ENCODE measurements around the gene PITRM1. TPM values are rescaled to one million over a fixed set of nuclear protein-coding genes. Genes with fewer than 3 reads are reported as not detected.

The PITRM1 gene
- total RNA-seq, 1 donor from 2014 or later = 60.3 TPM

- no peak for DNase-seq (ENCODE audit: low spot score)
- H3K27me3 Mint-ChIP-seq (ENCODE audit: unreplicated experiment) = peaks cover 5% of the 10 kb centered on the region
- H3K27ac Mint-ChIP-seq (ENCODE audit: unreplicated experiment) = no peak overlapping the region
- peaks cover 44% of the 10 kb centered on the region for H3K36me3 Mint-ChIP-seq (ENCODE audit: low read depth, unreplicated experiment)
- no peaks in the 10 kb centered on the region for H3K9me3 Mint-ChIP-seq (ENCODE audit: unreplicated experiment)
- TF ChIP-seq CTCF (IDR thresholded peaks at IDR 0.05; ENCODE audit: unreplicated experiment) = no peak
- H3K4me3 Mint-ChIP-seq (ENCODE audit: unreplicated experiment) = no peak overlapping the region
- no peaks in the 10 kb centered on the region for H3K4me1 Mint-ChIP-seq (ENCODE audit: unreplicated experiment)
Measured at GRCh38 chr10:3113343-3113720, 59.2 kb downstream of the PITRM1 start.

DNA sequence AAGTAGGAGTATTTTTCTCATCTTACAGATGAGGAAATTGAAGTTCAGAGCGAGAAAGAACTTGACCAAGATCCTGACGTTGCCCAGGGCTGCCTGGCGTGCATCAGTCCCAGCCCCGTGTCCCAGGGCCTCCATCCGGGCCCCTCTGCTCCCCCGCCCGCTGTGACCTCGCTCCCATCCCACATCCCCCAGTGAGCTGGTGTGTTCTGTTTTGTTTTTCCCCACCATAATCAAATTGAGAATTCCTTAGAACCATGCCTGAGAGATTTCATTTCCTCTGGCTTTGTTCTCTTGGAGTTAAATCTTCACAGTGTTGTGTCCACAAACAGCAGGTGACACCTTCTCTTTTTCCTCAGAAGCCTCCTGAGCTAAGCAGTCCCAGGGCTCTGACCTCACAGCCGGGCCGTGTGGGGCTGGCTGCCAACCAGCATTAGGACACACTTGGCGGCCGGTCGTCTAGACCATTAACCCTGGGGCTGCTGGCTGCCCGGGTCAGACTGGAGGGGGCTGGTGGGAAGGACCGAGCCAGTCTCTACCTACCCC is 60.9 kb downstream of the PITRM1 start:
- Mint-ChIP-seq H3K36me3 (ENCODE audit: low read depth, unreplicated experiment) (peaks cover 42% of the 10 kb centered on the region), H3K4me1 (ENCODE audit: unreplicated experiment) (no peaks in the 10 kb centered on the region), H3K27ac (ENCODE audit: unreplicated experiment) (no peak overlapping the region), H3K27me3 (ENCODE audit: unreplicated experiment) (peaks cover 5% of the 10 kb centered on the region), H3K4me3 (ENCODE audit: unreplicated experiment) (no peak overlapping the region), H3K9me3 (ENCODE audit: unreplicated experiment) (no peaks in the 10 kb centered on the region)
- DNase-seq (ENCODE audit: low spot score) = no peak
- TF ChIP-seq CTCF (IDR thresholded peaks at IDR 0.05; ENCODE audit: unreplicated experiment) = no peak

DNA sequence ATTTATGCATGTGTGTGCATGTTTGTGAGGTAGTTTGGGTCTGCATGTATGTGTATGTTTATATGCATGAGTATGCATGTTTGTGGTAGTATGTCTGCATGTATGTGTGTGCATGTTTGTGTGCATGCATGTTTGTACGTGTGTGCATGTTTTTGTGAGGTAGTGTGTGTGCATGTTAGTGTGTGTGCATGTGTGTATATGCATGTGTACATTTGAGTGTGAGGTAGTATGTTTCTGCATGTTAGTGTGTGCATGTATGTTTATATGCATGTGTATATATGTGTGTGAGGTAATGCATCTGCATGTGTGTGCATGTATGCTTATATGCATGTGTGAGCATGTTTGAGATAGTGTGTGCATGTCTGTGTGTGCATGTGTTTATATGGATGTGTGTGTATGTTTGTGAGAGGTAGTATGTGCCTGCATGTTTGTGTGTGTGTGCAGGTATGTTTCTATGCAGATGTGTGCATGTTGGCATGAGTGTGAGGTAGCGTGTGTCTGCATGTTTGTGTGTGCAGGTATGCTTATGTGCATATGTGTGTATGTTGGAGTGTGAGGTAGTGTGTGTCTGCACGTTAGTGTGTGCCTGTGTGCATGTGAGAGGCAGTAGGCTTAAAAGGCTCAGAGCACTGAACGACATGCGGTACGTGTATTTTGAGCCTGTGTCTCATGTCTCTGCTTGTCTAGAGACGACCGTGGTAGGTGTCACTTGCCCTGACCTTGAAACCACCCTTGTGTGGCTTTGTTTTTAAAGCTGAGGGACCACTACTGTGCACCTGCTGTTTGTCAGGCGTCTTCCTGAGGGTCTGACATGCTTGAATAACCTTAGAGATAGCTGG is 61.6 kb downstream of the PITRM1 start:
- TF ChIP-seq CTCF (IDR thresholded peaks at IDR 0.05; ENCODE audit: unreplicated experiment) = no peak
- Mint-ChIP-seq H3K27ac (ENCODE audit: unreplicated experiment) (peak overlapping the region; percentile 1), H3K9me3 (ENCODE audit: unreplicated experiment) (no peaks in the 10 kb centered on the region), H3K36me3 (ENCODE audit: low read depth, unreplicated experiment) (peaks cover 35% of the 10 kb centered on the region), H3K27me3 (ENCODE audit: unreplicated experiment) (peaks cover 5% of the 10 kb centered on the region), H3K4me3 (ENCODE audit: unreplicated experiment) (peak overlapping the region; percentile 59), H3K4me1 (ENCODE audit: unreplicated experiment) (no peaks in the 10 kb centered on the region)
- DNase-seq (ENCODE audit: low spot score) = no peak

DNA sequence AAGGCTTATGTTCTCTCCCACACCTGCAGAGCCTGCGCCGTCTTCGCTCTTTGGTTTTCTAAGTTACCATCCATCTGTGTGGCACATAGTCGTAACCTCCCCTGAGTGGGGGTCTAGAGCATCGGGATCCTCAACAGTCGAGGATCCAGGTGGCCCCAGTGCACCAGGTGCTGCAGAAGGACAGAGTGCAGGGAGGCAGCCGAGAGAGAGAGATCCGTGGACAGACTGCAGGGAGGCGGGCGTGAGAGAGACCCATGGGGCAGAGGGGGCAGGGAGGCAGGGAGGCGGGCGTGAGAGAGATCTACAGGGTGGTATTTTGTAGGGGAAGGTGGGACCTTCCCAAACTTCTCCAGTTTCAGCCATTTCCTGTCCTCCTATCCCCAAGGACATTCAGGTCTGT is 62.9 kb downstream of the PITRM1 start:
- Mint-ChIP-seq H3K9me3 (ENCODE audit: unreplicated experiment) (no peaks in the 10 kb centered on the region), H3K27ac (ENCODE audit: unreplicated experiment) (no peak overlapping the region), H3K27me3 (ENCODE audit: unreplicated experiment) (peaks cover 6% of the 10 kb centered on the region), H3K36me3 (ENCODE audit: low read depth, unreplicated experiment) (peaks cover 32% of the 10 kb centered on the region), H3K4me3 (ENCODE audit: unreplicated experiment) (no peak overlapping the region), H3K4me1 (ENCODE audit: unreplicated experiment) (no peaks in the 10 kb centered on the region)
- no peak for DNase-seq (ENCODE audit: low spot score)
- no peak for TF ChIP-seq CTCF (IDR thresholded peaks at IDR 0.05; ENCODE audit: unreplicated experiment)

DNA sequence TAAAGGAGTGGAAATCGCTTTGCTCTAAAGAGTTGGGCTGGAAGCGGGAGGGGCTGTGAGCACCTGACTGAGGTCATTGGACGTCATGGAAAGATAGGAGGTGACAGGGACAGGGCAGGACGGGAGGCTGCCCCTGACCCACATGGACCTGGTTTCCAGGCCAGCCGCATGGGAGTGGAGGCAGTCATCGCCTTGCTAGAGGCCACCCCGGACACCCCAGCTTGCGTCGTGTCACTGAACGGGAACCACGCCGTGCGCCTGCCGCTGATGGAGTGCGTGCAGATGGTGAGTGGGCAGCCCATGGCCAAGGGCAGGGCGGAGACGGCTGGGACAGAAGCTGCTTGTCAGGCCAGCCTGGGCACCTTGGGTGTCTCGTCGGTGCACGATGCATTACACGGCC is 63.4 kb downstream of the PITRM1 start:
- H3K4me1 Mint-ChIP-seq (ENCODE audit: unreplicated experiment) = no peaks in the 10 kb centered on the region
- no peak overlapping the region for H3K4me3 Mint-ChIP-seq (ENCODE audit: unreplicated experiment)
- peaks cover 35% of the 10 kb centered on the region for H3K36me3 Mint-ChIP-seq (ENCODE audit: low read depth, unreplicated experiment)

More for the DNA sequence above, 63.4 kb downstream of the PITRM1 start:
- no peak for DNase-seq (ENCODE audit: low spot score)
- TF ChIP-seq CTCF (IDR thresholded peaks at IDR 0.05; ENCODE audit: unreplicated experiment) = no peak
- Mint-ChIP-seq H3K27me3 (ENCODE audit: unreplicated experiment) (peaks cover 6% of the 10 kb centered on the region), H3K9me3 (ENCODE audit: unreplicated experiment) (no peaks in the 10 kb centered on the region), H3K27ac (ENCODE audit: unreplicated experiment) (no peak overlapping the region)
